Measurements from ENCODE around the gene DDX43.
"Not testable (repeated sequence)": the region's sequence is repeated elsewhere in the genome, so short reads cannot be mapped to it uniquely, and the experiment has no call there.

GRCh38 chr6:73459474-73459873 is 64.8 kb downstream of the DDX43 start:
- TF ChIP-seq POLR2AphosphoS5, CTCF, POLR2A (IDR thresholded peaks at IDR 0.05): not testable (repeated sequence)
